Natural killer cell (primary cell): ENCODE data around the gene ZNF260. TPM values are rescaled to one million over a fixed set of nuclear protein-coding genes. Genes with fewer than 3 reads are reported as not detected.
A peak's percentile ranks its signal among the peaks of the same experiment; 100 is the strongest.
"Not testable (repeated sequence)": the region's sequence is repeated elsewhere in the genome, so short reads cannot be mapped to it uniquely, and the experiment has no call there.

Experiments
- ATAC-seq, 3 donors: fragments of 150-1000 bp in 2 of 3; fragments of 200-7000 bp in 1 of 3; cut with Tn5 transposase; 1 replicate in 1 of 3; 2 replicates in 2 of 3; pipeline ENCODE4 v1.10.0; 2021; ENCODE audit warnings: mild to moderate bottlenecking in 2 of 3, moderate library complexity in 2 of 3
- DNase-seq, 2 donors: peaks; one replicate each; pipeline versions ENCODE4 v3.0.0 to v3.0.0-alpha.2; 2013 to 2021; ENCODE audit warnings: mixed read lengths in 1 of 2
- H3K27ac ChIP-seq: one replicate; pipeline ENCODE4 v1.5.1; 2013; ENCODE audit warnings: mild to moderate bottlenecking, low read length
- H3K27me3 ChIP-seq: one replicate; pipeline ENCODE4 v1.6.1; 2013; ENCODE audit warnings: low read length; ENCODE audit not compliant: control insufficient read depth, insufficient read depth
- H3K36me3 ChIP-seq: one replicate; pipeline ENCODE4 v1.6.1; 2013; ENCODE audit warnings: low read length; ENCODE audit not compliant: control insufficient read depth, insufficient read depth
- H3K4me1 ChIP-seq: one replicate; pipeline ENCODE4 v1.6.1; 2013; ENCODE audit warnings: low read length; ENCODE audit not compliant: control insufficient read depth, insufficient read depth
- H3K4me3 ChIP-seq: one replicate; pipeline ENCODE4 v1.5.1; 2013; ENCODE audit warnings: low read length
- H3K9me3 ChIP-seq: one replicate; pipeline ENCODE4 v1.6.1; 2013; ENCODE audit warnings: low read length; ENCODE audit not compliant: control insufficient read depth, insufficient read depth
- H3K27ac Mint-ChIP-seq, 2 donors: one replicate each; pipeline ENCODE4 v1.8.0; 2022; ENCODE audit warnings: mild to moderate bottlenecking in 2 of 2, mixed read lengths in 2 of 2, moderate library complexity in 1 of 2
- H3K27me3 Mint-ChIP-seq, 2 donors: one replicate each; pipeline ENCODE4 v1.8.0; 2022; ENCODE audit warnings: low read depth in 2 of 2, mixed read lengths in 2 of 2
- H3K36me3 Mint-ChIP-seq: one replicate; pipeline ENCODE4 v1.8.0; 2022; ENCODE audit warnings: mixed read lengths
- H3K4me1 Mint-ChIP-seq, 2 donors: one replicate each; pipeline ENCODE4 v1.8.0; 2022; ENCODE audit warnings: mixed read lengths in 2 of 2
- H3K4me3 Mint-ChIP-seq: one replicate; pipeline ENCODE4 v1.8.0; 2022; ENCODE audit warnings: mild to moderate bottlenecking, moderate library complexity, mixed read lengths
- H3K9me3 Mint-ChIP-seq, 2 donors: one replicate each; pipeline ENCODE4 v1.8.0; 2022; ENCODE audit warnings: mixed read lengths in 2 of 2
- CTCF ChIP-seq: fragments of 200-600 bp; IDR thresholded peaks from one replicate; pipeline ENCODE4 v1.8.0; 2022; ENCODE audit warnings: antibody characterized with exemption
- WGBS: methylation state at CpG from one replicate; pipeline ENCODE4 v1.1.7; 2013; ENCODE audit warnings: missing lambda C conversion rate; ENCODE audit not compliant: insufficient coverage; 5-methylcytosine and 5-hydroxymethylcytosine counted together
- intact Hi-C: fragments of 100-400 bp; cut with micrococcal nuclease; formaldehyde crosslinking; loops from one replicate; pipeline ENCODE4 v1.14.2; 2022
- total RNA-seq, 4 donors: library from RNA; stranded (reverse); fragments of 120-200 nt in 1 of 4; gene quantifications; one replicate each; pipeline versions ENCODE4 v1.2.3 to v1.2.4, GENCODE V29; 2013 to 2022

ZNF260 gene
- total RNA-seq, 3 donors from 2014 or later (not counting 1 experiment from before 2014, with no cell fraction given) = 8.0 to 9.4 (median 8.4) TPM

GRCh38 chr19:36514012-36514612 lies 14.0 kb downstream of the ZNF260 start:
- ATAC-seq = no peak
- intact Hi-C loops = no loop called here
- Mint-ChIP-seq H3K4me3 (no peak overlapping the region), H3K9me3 (peaks cover 11 to 35% of the 10 kb centered on the region in 2 donors), H3K36me3 (peaks cover 50% of the 10 kb centered on the region), H3K4me1 (no peaks in the 10 kb centered on the region), H3K27me3 (no peaks in the 10 kb centered on the region), H3K27ac (no peak overlapping the region)
- H3K9me3 ChIP-seq = peaks cover 61% of the 10 kb centered on the region
- no peaks in the 10 kb centered on the region for H3K27me3 ChIP-seq
- peaks cover 37% of the 10 kb centered on the region for H3K36me3 ChIP-seq
- WGBS = 100% methylated on average over 1 of the region's 2 CpGs
- H3K4me3 ChIP-seq = no peak overlapping the region
- TF ChIP-seq CTCF = no peak
- no peak overlapping the region for H3K27ac ChIP-seq
- DNase-seq = no peak
- H3K4me1 ChIP-seq = no peaks in the 10 kb centered on the region

- 96% methylated on average over 3 of the region's 3 CpGs for WGBS
- intact Hi-C loops = no loop called here
- Histone ChIP-seq H3K9me3 (peaks cover 57% of the 10 kb centered on the region), H3K4me1 (no peaks in the 10 kb centered on the region), H3K27me3 (no peaks in the 10 kb centered on the region), H3K27ac (no peak overlapping the region), H3K4me3 (no peak overlapping the region), H3K36me3 (no peaks in the 10 kb centered on the region)
- Mint-ChIP-seq H3K27me3 (no peaks in the 10 kb centered on the region), H3K4me3 (no peak overlapping the region), H3K27ac (no peak overlapping the region), H3K9me3 (peaks cover 2 to 13% of the 10 kb centered on the region in 2 donors), H3K4me1 (no peaks in the 10 kb centered on the region), H3K36me3 (peaks cover 13% of the 10 kb centered on the region)
- DNase-seq = no peak
- no peak for TF ChIP-seq CTCF
- ATAC-seq = no peak
These were observed 19.7 kb downstream of the ZNF260 start for GRCh38 chr19:36508325-36508724.

GRCh38 chr19:36501973-36502372 lies 26.1 kb downstream of the ZNF260 start:
- H3K36me3 ChIP-seq = no peaks in the 10 kb centered on the region
- DNase-seq (no peak), ATAC-seq (no peak)
- no peak overlapping the region for H3K4me3 Mint-ChIP-seq
- H3K27ac Mint-ChIP-seq = no peak overlapping the region
- no peaks in the 10 kb centered on the region for H3K27me3 Mint-ChIP-seq
- no peaks in the 10 kb centered on the region for H3K4me1 ChIP-seq
- intact Hi-C loops = no loop called here
- H3K9me3 ChIP-seq = peaks cover 61% of the 10 kb centered on the region
- H3K36me3 Mint-ChIP-seq = peaks cover 22% of the 10 kb centered on the region
- TF ChIP-seq CTCF = no peak
- no peak overlapping the region for H3K27ac ChIP-seq
- H3K9me3 Mint-ChIP-seq = peaks cover 9 to 11% of the 10 kb centered on the region in 2 donors
- no peak overlapping the region for H3K4me3 ChIP-seq
- H3K4me1 Mint-ChIP-seq = no peaks in the 10 kb centered on the region
- H3K27me3 ChIP-seq = no peaks in the 10 kb centered on the region
- 84% methylated on average over 5 of the region's 5 CpGs for WGBS

GRCh38 chr19:36497001-36497400 lies 31.1 kb downstream of the ZNF260 start:
- Histone ChIP-seq H3K9me3 (peaks cover 30% of the 10 kb centered on the region), H3K27ac (no peak overlapping the region), H3K4me3 (no peak overlapping the region), H3K36me3 (no peaks in the 10 kb centered on the region), H3K27me3 (no peaks in the 10 kb centered on the region), H3K4me1 (no peaks in the 10 kb centered on the region)
- DNase-seq = no peak
- Mint-ChIP-seq H3K4me3 (no peak overlapping the region), H3K27me3 (no peaks in the 10 kb centered on the region), H3K36me3 (peaks cover 6% of the 10 kb centered on the region), H3K27ac (no peak overlapping the region), H3K4me1 (no peaks in the 10 kb centered on the region), H3K9me3 (peaks cover 4 to 6% of the 10 kb centered on the region in 2 donors)
- no peak for ATAC-seq
- no peak for TF ChIP-seq CTCF
- 91% methylated on average over 17 of the region's 17 CpGs for WGBS
- intact Hi-C loops = no loop called here

GRCh38 chr19:36492689-36493453 lies 35.2 kb downstream of the ZNF260 start:
- H3K27me3 ChIP-seq, H3K36me3 ChIP-seq, H3K27me3 Mint-ChIP-seq, H3K27ac ChIP-seq, ATAC-seq, intact Hi-C loops, H3K9me3 ChIP-seq, H3K36me3 Mint-ChIP-seq, H3K27ac Mint-ChIP-seq, H3K4me3 Mint-ChIP-seq, H3K9me3 Mint-ChIP-seq, H3K4me3 ChIP-seq: not testable (repeated sequence)
- peaks cover 13% of the 10 kb centered on the region for H3K4me1 ChIP-seq
- 71% methylated on average over 18 of the region's 18 CpGs for WGBS
- peak in 1 of 2 donors; percentile 36 for DNase-seq
- H3K4me1 Mint-ChIP-seq = peaks cover 23 to 24% of the 10 kb centered on the region in 2 donors
